Large intestine (tissue), 3 donors: ENCODE data around the gene C20orf202. TPM values are rescaled to one million over a fixed set of nuclear protein-coding genes. Genes with fewer than 3 reads are reported as not detected.
A peak's percentile ranks its signal among the peaks of the same experiment; 100 is the strongest.

ENCODE experiments used
- DNase-seq, 2 donors: peaks; one replicate each; pipeline versions ENCODE4 v3.0.0 to v3.0.0-alpha.2; 2013
- H3K27ac ChIP-seq: one replicate; pipeline ENCODE4 v1.5.1; 2013; ENCODE audit warnings: low read length
- H3K27me3 ChIP-seq: 2 replicates; pipeline ENCODE4 v1.6.1; 2013; ENCODE audit warnings: low read length; ENCODE audit not compliant: control insufficient read depth, insufficient read depth
- H3K36me3 ChIP-seq: 2 replicates; pipeline ENCODE4 v1.6.1; 2013; ENCODE audit warnings: low read length; ENCODE audit not compliant: control insufficient read depth, insufficient read depth
- H3K4me1 ChIP-seq: one replicate; pipeline ENCODE4 v1.6.1; 2013; ENCODE audit warnings: low read length; ENCODE audit not compliant: control insufficient read depth, insufficient read depth
- H3K4me3 ChIP-seq: one replicate; pipeline ENCODE4 v1.5.1; 2013; ENCODE audit warnings: low read length
- H3K9me3 ChIP-seq: one replicate; pipeline ENCODE4 v1.6.1; 2013; ENCODE audit warnings: mild to moderate bottlenecking, low read depth, low read length, moderate library complexity; ENCODE audit not compliant: control insufficient read depth
- WGBS: methylation state at CpG from one replicate; pipeline ENCODE4 v1.1.5; 2013; ENCODE audit warnings: low lambda C conversion rate; ENCODE audit not compliant: insufficient coverage; 5-methylcytosine and 5-hydroxymethylcytosine counted together
- polyA plus RNA-seq: library from polyadenylated mRNA; unstranded; fragments of 120-200 nt; gene quantifications from one replicate; pipeline ENCODE4 v1.2.1, GENCODE V29; 2013

Gene C20orf202
- polyA plus RNA-seq, 1 donor = 4.7 TPM

DNA sequence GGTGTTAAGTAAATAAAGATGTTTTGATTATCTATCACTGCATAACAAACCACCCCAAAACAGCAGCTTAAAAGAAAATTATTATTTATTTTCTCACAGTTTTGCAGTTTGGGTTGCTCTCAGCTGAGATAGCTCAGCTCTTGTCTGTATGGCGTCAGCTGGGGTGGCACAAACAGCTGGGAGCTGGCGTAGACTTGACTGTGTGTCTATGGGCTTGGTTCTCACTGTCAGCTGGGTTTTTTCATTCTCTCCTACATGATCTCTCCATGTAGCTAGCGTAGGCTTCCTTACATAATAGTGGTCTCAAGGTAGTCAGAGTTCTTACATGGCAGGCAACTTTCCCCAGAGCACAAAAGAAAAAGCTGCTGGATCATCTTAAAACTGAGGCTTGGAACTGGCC, 12.0 kb upstream of the C20orf202 start:
- no peak for DNase-seq
- H3K36me3 ChIP-seq = peaks cover 3% of the 10 kb centered on the region
- H3K9me3 ChIP-seq = peaks cover 5% of the 10 kb centered on the region
- no peak overlapping the region for H3K27ac ChIP-seq
- H3K4me1 ChIP-seq = peaks cover 31% of the 10 kb centered on the region
- no peaks in the 10 kb centered on the region for H3K27me3 ChIP-seq
- no CpG with 5 or more reads among the region's 3 CpGs for WGBS
- H3K4me3 ChIP-seq = no peak overlapping the region

DNA sequence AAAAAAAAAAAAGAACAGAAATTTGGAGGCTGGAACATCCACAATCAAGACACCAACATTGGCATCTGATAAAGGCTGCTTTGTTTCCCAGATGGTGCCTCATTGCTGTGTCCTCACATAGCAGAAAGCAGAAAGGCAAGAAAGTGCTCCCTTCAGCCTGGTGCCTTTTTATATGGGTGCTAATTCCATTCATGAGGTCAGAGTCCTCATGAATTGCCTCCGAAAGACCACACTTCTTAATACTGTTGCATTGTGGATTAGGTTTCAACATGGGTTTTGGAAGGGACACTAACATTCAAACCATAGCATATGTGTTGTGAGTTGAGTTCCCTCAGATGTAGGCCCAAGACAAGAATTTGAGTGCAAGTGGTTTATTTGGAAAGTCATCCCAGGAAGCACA, 8.0 kb upstream of the C20orf202 start:
- peak in 1 of 2 donors; percentile 65 for DNase-seq
- no CpG with 5 or more reads among the region's 1 CpG for WGBS
- H3K4me1 ChIP-seq = peaks cover 12% of the 10 kb centered on the region

DNA sequence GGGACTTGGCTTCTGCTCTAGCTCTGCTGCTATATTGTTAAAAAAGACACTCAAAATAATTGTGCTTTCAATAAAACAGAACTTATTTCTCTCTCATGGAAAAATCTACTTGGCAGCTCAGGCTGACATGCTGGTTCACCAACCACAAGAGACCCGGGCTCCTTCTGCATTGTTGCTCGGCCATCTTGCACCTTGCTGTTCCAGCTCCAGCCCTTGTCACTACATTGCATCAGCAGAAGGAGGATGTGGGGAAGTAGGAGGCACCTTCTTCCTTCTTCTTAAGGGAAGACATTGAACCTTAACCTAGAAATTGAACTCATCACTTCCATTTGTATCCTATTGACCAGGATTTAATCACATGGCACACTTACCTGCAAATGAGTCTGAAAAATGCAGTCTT, 6.6 kb upstream of the C20orf202 start:
- no peak overlapping the region for H3K27ac ChIP-seq
- no peak overlapping the region for H3K4me3 ChIP-seq
- H3K27me3 ChIP-seq = no peaks in the 10 kb centered on the region
- peaks cover 12% of the 10 kb centered on the region for H3K4me1 ChIP-seq
- no peaks in the 10 kb centered on the region for H3K9me3 ChIP-seq
- no peak for DNase-seq
- H3K36me3 ChIP-seq = no peaks in the 10 kb centered on the region
- no CpG with 5 or more reads among the region's 2 CpGs for WGBS

More for the DNA sequence above, 8.0 kb upstream of the C20orf202 start:
- no peak overlapping the region for H3K4me3 ChIP-seq
- H3K27me3 ChIP-seq = no peaks in the 10 kb centered on the region
- H3K27ac ChIP-seq = peak overlapping the region; percentile 18
- H3K9me3 ChIP-seq = no peaks in the 10 kb centered on the region
- peaks cover 3% of the 10 kb centered on the region for H3K36me3 ChIP-seq

DNA sequence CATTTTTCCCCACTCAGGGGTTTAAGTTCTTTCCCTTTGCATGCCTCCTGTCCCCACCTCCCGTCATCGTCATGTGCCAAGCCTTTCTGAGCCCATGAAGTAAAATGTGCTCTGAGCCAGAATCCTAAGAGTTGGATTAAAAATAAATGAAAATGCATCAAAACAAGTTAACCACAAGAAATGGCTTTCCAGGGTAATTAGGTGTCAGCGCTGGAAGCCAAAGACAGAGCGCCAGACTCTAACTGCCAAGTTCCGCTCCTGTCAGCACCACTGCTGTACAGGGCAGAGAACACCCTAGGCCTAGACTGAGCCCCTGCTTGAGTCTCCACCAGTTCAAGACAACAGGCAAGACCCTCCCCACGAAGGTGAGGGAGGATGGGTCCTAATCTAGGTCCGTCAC, 5.5 kb upstream of the C20orf202 start:
- Histone ChIP-seq H3K36me3 (no peaks in the 10 kb centered on the region), H3K4me3 (no peak overlapping the region), H3K27ac (no peak overlapping the region), H3K9me3 (no peaks in the 10 kb centered on the region), H3K4me1 (peaks cover 12% of the 10 kb centered on the region), H3K27me3 (no peaks in the 10 kb centered on the region)
- WGBS = 100% methylated on average over 2 of the region's 7 CpGs
- no peak for DNase-seq

DNA sequence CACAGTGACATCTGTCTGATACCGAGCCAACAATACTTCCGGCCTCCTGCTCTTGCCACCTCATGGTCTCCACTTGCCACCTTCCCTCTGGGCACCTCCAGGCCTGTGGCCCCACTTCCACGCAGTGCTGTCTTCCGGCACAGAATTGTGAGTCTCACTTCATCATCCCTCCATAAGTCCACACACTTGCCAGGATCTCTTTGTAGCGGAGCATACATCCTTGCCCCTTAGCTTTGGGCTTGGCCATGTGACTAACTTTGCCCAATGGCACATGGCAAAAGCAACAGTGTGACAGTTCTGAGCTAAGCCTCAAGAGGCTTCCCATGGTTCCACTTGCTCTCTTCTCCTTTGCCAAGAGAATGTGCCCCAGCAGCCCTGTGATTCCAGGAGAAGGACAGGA, 4.5 kb upstream of the C20orf202 start:
- Histone ChIP-seq H3K9me3 (no peaks in the 10 kb centered on the region), H3K36me3 (no peaks in the 10 kb centered on the region), H3K4me3 (no peak overlapping the region), H3K27ac (no peak overlapping the region), H3K27me3 (no peaks in the 10 kb centered on the region), H3K4me1 (peaks cover 12% of the 10 kb centered on the region)
- WGBS = no CpG with 5 or more reads among the region's 5 CpGs
- no peak for DNase-seq

DNA sequence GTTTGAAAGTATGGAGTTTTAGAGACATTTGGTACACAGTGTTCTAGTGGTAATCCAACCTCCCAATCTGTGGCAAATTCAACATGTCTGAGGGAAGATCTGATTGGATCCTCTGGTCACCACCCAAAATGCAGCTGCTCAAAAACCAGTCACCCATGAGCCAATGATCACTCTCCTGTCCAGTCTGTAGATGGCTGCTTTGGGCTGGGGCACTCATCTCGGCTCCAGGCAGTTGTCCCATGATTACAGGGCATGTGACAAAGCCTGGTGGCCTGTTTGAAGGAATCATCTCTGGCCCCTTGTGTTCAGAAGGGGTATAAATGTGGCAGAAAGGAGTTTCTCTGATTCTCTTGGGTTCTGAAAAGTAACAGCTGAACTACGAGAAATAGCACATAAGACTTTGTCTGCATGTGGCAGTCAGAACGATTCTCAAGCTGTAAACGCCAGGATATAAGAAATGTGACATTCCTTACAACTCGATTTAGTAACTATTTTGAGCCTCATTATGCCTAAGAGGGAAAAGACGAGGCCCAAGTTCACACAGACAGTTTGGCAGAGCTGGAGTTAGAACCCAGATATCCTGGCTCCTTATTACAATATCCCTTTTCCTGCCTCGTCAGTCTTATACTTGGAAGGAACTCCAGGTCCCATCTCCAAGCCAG, 3.9 kb upstream of the C20orf202 start:
- H3K4me1 ChIP-seq = peaks cover 15% of the 10 kb centered on the region
- H3K27ac ChIP-seq = no peak overlapping the region
- H3K9me3 ChIP-seq = no peaks in the 10 kb centered on the region
- no peaks in the 10 kb centered on the region for H3K27me3 ChIP-seq
- H3K36me3 ChIP-seq = no peaks in the 10 kb centered on the region
- DNase-seq = no peak
- H3K4me3 ChIP-seq = no peak overlapping the region
- WGBS = 80% methylated on average over 3 of the region's 7 CpGs

DNA sequence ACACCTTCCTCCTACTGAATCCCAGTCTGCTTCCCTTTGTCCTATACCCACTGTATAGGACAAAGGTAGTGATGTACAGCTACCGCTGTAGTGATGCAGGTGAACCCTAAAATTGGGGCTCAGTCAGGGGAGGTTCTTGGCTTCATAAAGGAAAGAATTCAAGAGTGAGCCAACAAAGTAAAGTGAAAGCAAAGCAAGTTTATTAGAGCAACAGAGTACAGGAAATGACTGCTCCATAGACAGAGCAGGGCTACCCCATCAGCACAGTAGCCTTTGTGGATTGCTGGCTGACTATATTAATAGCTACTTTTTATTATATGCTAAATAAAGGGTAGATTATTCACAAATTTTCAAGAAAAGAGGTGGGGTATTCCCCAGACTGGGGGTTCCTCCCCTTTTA, 3.3 kb upstream of the C20orf202 start:
- Histone ChIP-seq H3K9me3 (no peaks in the 10 kb centered on the region), H3K27ac (no peak overlapping the region), H3K4me3 (no peak overlapping the region), H3K36me3 (no peaks in the 10 kb centered on the region), H3K4me1 (peaks cover 13% of the 10 kb centered on the region), H3K27me3 (no peaks in the 10 kb centered on the region)
- no peak for DNase-seq
- no CpG with 5 or more reads among the region's 1 CpG for WGBS

DNA sequence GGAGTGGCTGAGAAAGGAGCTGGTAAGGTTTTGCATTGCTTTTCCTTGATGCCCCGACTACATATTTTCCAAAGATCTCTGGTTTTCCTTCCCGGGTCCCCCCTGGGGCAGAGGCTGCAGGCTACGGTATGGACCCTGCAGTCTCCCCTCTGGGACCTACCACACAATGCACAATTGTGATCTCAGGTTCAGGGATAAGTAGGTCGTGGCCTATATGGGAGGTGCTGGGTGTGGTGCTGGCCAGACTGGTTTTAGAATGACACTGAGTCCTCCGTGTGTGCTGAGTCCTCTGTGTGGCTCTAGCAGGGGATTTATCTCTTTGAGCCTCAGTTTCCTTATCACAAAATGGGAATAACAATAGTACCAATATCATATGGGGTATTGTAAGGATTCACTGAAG, 376 bp downstream of the C20orf202 start:
- no peaks in the 10 kb centered on the region for H3K9me3 ChIP-seq
- H3K36me3 ChIP-seq = no peaks in the 10 kb centered on the region
- H3K4me3 ChIP-seq = no peak overlapping the region
- no peak for DNase-seq
- no peak overlapping the region for H3K27ac ChIP-seq
- WGBS = no CpG with 5 or more reads among the region's 5 CpGs
- H3K27me3 ChIP-seq = no peaks in the 10 kb centered on the region
- H3K4me1 ChIP-seq = peaks cover 4% of the 10 kb centered on the region

DNA sequence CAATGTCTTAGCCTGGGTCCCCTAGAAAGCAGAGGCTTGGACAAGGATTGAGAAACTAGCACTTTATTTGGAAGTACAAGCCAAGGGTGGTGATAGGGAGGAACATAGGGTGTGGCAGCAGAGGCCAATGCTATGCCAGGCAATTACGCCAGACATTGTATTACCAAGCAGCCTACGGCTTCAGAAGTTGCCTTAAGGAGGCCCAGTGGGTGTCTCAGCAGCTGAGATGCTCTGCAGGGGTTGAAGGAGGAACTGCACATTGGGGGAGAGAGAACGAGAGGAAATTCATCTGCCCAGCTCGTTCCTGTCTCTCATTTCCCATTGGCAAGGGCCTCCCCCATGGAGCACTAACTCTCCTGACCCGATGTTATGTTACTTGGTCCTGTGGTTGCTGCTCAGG, 859 bp downstream of the C20orf202 start:
- peaks cover 4% of the 10 kb centered on the region for H3K4me1 ChIP-seq
- H3K36me3 ChIP-seq = no peaks in the 10 kb centered on the region
- WGBS = no CpG with 5 or more reads among the region's 5 CpGs
- H3K9me3 ChIP-seq = no peaks in the 10 kb centered on the region
- H3K27ac ChIP-seq = no peak overlapping the region
- no peaks in the 10 kb centered on the region for H3K27me3 ChIP-seq
- no peak overlapping the region for H3K4me3 ChIP-seq
- DNase-seq = no peak

DNA sequence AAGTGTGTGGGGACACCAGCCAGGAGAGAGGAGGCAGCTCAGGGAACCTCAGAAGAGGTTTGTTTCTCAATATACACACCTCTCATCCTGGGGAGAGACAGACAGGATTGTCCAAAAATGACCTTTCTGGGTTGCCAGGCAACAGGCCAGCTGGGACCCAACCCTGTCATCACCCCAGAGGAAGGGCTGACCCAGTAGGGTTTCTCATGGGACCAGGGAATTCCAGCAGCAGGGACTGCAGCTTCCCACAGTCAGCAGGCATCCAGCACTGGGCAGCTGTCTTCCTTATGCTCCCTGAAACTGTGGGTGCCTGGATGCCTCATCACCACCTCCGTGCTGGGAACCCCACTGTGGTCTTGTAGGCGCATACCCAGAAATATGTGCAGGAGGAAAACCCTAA, 1.3 kb downstream of the C20orf202 start:
- Histone ChIP-seq H3K36me3 (no peaks in the 10 kb centered on the region), H3K4me3 (no peak overlapping the region), H3K9me3 (no peaks in the 10 kb centered on the region), H3K4me1 (peaks cover 4% of the 10 kb centered on the region), H3K27me3 (no peaks in the 10 kb centered on the region), H3K27ac (no peak overlapping the region)
- no peak for DNase-seq
- no CpG with 5 or more reads among the region's 2 CpGs for WGBS

DNA sequence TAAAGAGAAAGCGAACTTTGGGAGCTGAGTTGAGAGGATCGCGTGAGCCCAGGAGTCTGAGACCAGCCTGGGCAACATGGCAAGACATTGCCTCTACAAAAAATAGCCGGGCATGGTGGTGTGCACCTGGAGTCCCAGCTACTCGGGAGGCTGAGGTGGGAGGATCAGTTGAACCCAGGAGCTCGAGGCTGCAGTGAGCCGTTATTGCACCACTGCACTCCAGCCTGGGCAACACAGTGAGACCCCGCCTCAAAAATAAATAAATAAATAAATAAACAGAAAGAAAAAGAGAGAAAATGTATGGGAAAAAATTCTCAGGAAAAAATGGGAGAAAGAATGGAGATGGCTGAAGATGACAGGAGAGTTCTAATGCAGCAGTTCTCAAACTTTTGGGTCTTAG, 2.5 kb downstream of the C20orf202 start:
- Histone ChIP-seq H3K27ac (no peak overlapping the region), H3K4me1 (peaks cover 4% of the 10 kb centered on the region), H3K27me3 (no peaks in the 10 kb centered on the region), H3K4me3 (no peak overlapping the region), H3K36me3 (no peaks in the 10 kb centered on the region), H3K9me3 (no peaks in the 10 kb centered on the region)
- 100% methylated on average over 4 of the region's 8 CpGs for WGBS
- DNase-seq = no peak
